GM12873 (cell line): Measurements from ENCODE around the gene EFS.

Experiments
- CTCF ChIP-seq: IDR thresholded peaks from 2 replicates; pipeline ENCODE4 v1.5.1; 2012; ENCODE audit warnings: low read depth, mild to moderate bottlenecking, moderate library complexity, low read length, control low read depth; ENCODE audit not compliant: insufficient read depth; ENCODE audit errors: missing control alignments

Gene EFS

GRCh38 chr14:23375527-23376251, 10.7 kb upstream of the EFS start:
- no peak for TF ChIP-seq CTCF

DNA sequence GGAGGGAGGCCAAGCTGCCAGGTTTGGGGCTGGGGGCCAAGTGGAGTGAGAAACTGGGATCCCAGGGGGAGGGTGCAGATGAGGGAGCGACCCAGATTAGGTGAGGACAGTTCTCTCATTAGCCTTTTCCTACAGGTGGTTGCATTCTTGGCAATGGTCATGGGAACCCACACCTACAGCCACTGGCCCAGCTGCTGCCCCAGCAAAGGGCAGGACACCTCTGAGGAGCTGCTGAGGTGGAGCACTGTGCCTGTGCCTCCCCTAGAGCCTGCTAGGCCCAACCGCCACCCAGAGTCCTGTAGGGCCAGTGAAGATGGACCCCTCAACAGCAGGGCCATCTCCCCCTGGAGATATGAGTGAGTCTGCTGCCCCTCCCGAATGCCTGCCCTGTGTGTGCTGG, 8.1 kb upstream of the EFS start:
- TF ChIP-seq CTCF: no peak

DNA sequence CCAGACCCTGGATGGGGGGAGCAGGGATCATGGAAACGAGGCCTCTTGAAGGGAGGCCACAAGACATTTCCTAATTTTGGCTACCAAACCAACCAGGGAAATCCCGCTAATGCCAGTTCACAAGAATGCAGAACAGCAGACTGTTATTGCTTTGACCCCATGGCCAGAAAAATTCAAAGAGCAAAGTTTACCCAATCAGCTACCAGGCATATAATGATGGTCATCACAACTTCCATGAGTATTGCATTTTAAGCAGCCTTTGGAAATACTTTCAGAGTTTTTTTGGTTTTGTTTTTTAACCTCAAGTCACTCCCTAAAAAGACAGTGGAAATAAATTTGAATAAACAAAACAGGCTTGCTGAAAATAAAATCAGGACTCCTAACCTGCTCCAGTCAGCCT, 7.5 kb upstream of the EFS start, which contains the start of gene IL25:
Gene IL25 (plus strand): TSS at position 301 of the 400 bp plus-strand sequence.
- TF ChIP-seq CTCF: no peak

DNA sequence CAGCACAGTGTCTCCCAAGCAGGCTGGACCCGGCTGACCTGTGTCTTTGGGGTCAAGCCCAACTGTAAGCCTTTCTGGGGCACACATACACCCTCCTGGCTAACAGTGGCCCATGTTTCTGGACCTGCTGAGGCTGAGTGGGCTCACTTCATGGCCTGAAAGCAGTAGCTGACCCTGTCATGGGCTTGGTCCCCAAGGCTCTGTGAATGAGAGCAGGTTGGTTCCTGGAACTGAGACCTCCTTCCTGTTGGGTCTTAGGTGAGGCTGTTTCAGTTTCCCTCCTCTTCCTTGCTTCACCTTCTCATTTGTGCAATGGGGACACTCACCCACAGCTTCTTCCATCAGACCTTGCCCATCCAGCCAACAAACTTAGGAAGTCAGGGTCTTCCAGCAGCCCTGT, 6.9 kb upstream of the EFS start:
- no peak for TF ChIP-seq CTCF

DNA sequence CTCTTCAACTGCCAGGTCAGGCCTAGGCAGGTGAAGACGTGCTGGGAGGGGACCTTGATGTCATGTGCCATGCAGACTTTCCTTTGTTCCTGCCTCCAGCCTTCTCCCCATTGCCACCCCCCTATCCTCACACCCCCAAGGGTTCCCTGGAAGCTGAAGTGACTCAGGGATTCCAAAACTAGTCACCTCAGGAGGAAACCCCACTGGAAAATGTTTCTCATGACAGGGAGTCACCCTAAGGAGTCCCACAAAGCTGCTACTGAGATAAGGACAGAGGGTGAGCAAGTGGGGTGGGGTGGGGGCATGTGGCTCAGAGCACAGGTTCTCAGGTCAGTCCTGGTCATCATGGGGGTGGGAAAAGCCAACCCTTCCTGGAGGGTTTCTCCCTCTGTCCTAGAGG, 5.2 kb upstream of the EFS start:
- TF ChIP-seq CTCF: no peak

GRCh38 chr14:23366426-23366921, 1.5 kb upstream of the EFS start:
- TF ChIP-seq CTCF: no peak

GRCh38 chr14:23365732-23366425, 907 bp upstream of the EFS start:
- no peak for TF ChIP-seq CTCF
